BLaER1 (cell line): Measurements from ENCODE around the gene ESYT3.

ENCODE experiments used
- H3K27ac ChIP-seq: shearing (Covaris generic); formaldehyde crosslinking; 2 replicates; pipeline ENCODE4 v1.8.1; 2022
- H3K27me3 ChIP-seq: shearing (Covaris generic); formaldehyde crosslinking; 2 replicates; pipeline ENCODE4 v1.8.1; 2022
- H3K36me3 ChIP-seq: shearing (Covaris generic); formaldehyde crosslinking; 2 replicates; pipeline ENCODE4 v1.8.1; 2022
- H3K4me1 ChIP-seq: shearing (Covaris generic); formaldehyde crosslinking; 2 replicates; pipeline ENCODE4 v1.8.1; 2022
- H3K4me2 ChIP-seq: shearing (Covaris generic); formaldehyde crosslinking; 2 replicates; pipeline ENCODE4 v1.8.1; 2022
- H3K4me3 ChIP-seq: shearing (Covaris generic); formaldehyde crosslinking; 2 replicates; pipeline ENCODE4 v1.8.1; 2022
- H3K9ac ChIP-seq: shearing (Covaris generic); formaldehyde crosslinking; 2 replicates; pipeline ENCODE4 v1.8.1; 2022
- H3K9me3 ChIP-seq: shearing (Covaris generic); formaldehyde crosslinking; 2 replicates; pipeline ENCODE4 v1.8.1; 2022
- H4K20me1 ChIP-seq: shearing (Covaris generic); formaldehyde crosslinking; 2 replicates; pipeline ENCODE4 v1.8.1; 2022
- Cebpa-rat ChIP-seq: shearing (Covaris generic); IDR thresholded peaks from 2 replicates; pipeline ENCODE4 v1.8.1; 2022

ESYT3 gene

GRCh38 chr3:138441742-138442141 is 7.3 kb downstream of the ESYT3 start:
- Histone ChIP-seq H3K27ac (no peak overlapping the region), H3K4me1 (no peaks in the 10 kb centered on the region), H3K36me3 (no peaks in the 10 kb centered on the region), H3K4me2 (no peak overlapping the region), H3K9me3 (no peaks in the 10 kb centered on the region), H3K4me3 (no peak overlapping the region), H3K27me3 (no peaks in the 10 kb centered on the region), H4K20me1 (no peaks in the 10 kb centered on the region), H3K9ac (no peak overlapping the region)
- TF ChIP-seq Cebpa-rat = no peak

GRCh38 chr3:138442433-138442832 is 8.0 kb downstream of the ESYT3 start:
- no peak overlapping the region for H3K4me2 ChIP-seq
- H3K27ac ChIP-seq = no peak overlapping the region
- no peak overlapping the region for H3K9ac ChIP-seq
- H4K20me1 ChIP-seq = no peaks in the 10 kb centered on the region
- TF ChIP-seq Cebpa-rat = no peak
- H3K27me3 ChIP-seq = no peaks in the 10 kb centered on the region
- no peaks in the 10 kb centered on the region for H3K36me3 ChIP-seq
- no peaks in the 10 kb centered on the region for H3K9me3 ChIP-seq
- no peaks in the 10 kb centered on the region for H3K4me1 ChIP-seq
- H3K4me3 ChIP-seq = no peak overlapping the region

- no peaks in the 10 kb centered on the region for H3K9me3 ChIP-seq
- H3K36me3 ChIP-seq = no peaks in the 10 kb centered on the region
- H3K27ac ChIP-seq = no peak overlapping the region
- no peak for TF ChIP-seq Cebpa-rat
- H3K4me1 ChIP-seq = no peaks in the 10 kb centered on the region
- no peak overlapping the region for H3K4me2 ChIP-seq
- no peaks in the 10 kb centered on the region for H4K20me1 ChIP-seq
- no peaks in the 10 kb centered on the region for H3K27me3 ChIP-seq
- H3K4me3 ChIP-seq = no peak overlapping the region
- H3K9ac ChIP-seq = no peak overlapping the region
These were observed 8.7 kb downstream of the ESYT3 start for GRCh38 chr3:138443091-138443490.

- no peaks in the 10 kb centered on the region for H4K20me1 ChIP-seq
These were observed 9.4 kb downstream of the ESYT3 start for GRCh38 chr3:138443521-138444503.

GRCh38 chr3:138445236-138445635 is 10.8 kb downstream of the ESYT3 start:
- H3K4me2 ChIP-seq = no peak overlapping the region
- no peaks in the 10 kb centered on the region for H4K20me1 ChIP-seq
- no peak overlapping the region for H3K9ac ChIP-seq
- H3K27ac ChIP-seq = no peak overlapping the region
- no peaks in the 10 kb centered on the region for H3K4me1 ChIP-seq
- H3K27me3 ChIP-seq = no peaks in the 10 kb centered on the region
- no peaks in the 10 kb centered on the region for H3K9me3 ChIP-seq
- H3K36me3 ChIP-seq = no peaks in the 10 kb centered on the region
- H3K4me3 ChIP-seq = no peak overlapping the region
- TF ChIP-seq Cebpa-rat = no peak

More at GRCh38 chr3:138443521-138444503, 9.4 kb downstream of the ESYT3 start:
- no peaks in the 10 kb centered on the region for H3K36me3 ChIP-seq
- no peak overlapping the region for H3K4me2 ChIP-seq
- TF ChIP-seq Cebpa-rat = no peak
- no peaks in the 10 kb centered on the region for H3K9me3 ChIP-seq
- H3K27me3 ChIP-seq = no peaks in the 10 kb centered on the region
- H3K4me3 ChIP-seq = no peak overlapping the region
- no peaks in the 10 kb centered on the region for H3K4me1 ChIP-seq
- no peak overlapping the region for H3K27ac ChIP-seq
- H3K9ac ChIP-seq = no peak overlapping the region

- no peak for TF ChIP-seq Cebpa-rat
These were observed 11.2 kb downstream of the ESYT3 start for GRCh38 chr3:138445654-138446053.

GRCh38 chr3:138448631-138449030 is 14.2 kb downstream of the ESYT3 start:
- Histone ChIP-seq H4K20me1 (no peaks in the 10 kb centered on the region), H3K27ac (no peak overlapping the region), H3K4me1 (no peaks in the 10 kb centered on the region), H3K4me3 (no peak overlapping the region), H3K9me3 (no peaks in the 10 kb centered on the region), H3K9ac (no peak overlapping the region), H3K4me2 (no peak overlapping the region), H3K36me3 (no peaks in the 10 kb centered on the region), H3K27me3 (no peaks in the 10 kb centered on the region)
- TF ChIP-seq Cebpa-rat = no peak

More at GRCh38 chr3:138445654-138446053, 11.2 kb downstream of the ESYT3 start:
- Histone ChIP-seq H3K27me3 (no peaks in the 10 kb centered on the region), H3K4me3 (no peak overlapping the region), H3K27ac (no peak overlapping the region), H3K4me1 (no peaks in the 10 kb centered on the region), H3K36me3 (no peaks in the 10 kb centered on the region), H3K4me2 (no peak overlapping the region), H3K9me3 (no peaks in the 10 kb centered on the region), H3K9ac (no peak overlapping the region), H4K20me1 (no peaks in the 10 kb centered on the region)

- H3K4me1 ChIP-seq = no peaks in the 10 kb centered on the region
- no peak for TF ChIP-seq Cebpa-rat
- no peaks in the 10 kb centered on the region for H3K27me3 ChIP-seq
- no peaks in the 10 kb centered on the region for H4K20me1 ChIP-seq
- H3K4me2 ChIP-seq = no peak overlapping the region
- H3K9me3 ChIP-seq = no peaks in the 10 kb centered on the region
- H3K9ac ChIP-seq = no peak overlapping the region
- no peak overlapping the region for H3K4me3 ChIP-seq
- H3K27ac ChIP-seq = no peak overlapping the region
- H3K36me3 ChIP-seq = no peaks in the 10 kb centered on the region
These were observed 15.1 kb downstream of the ESYT3 start for GRCh38 chr3:138449490-138449889.

GRCh38 chr3:138450181-138450580 is 15.8 kb downstream of the ESYT3 start:
- Histone ChIP-seq H3K4me1 (no peaks in the 10 kb centered on the region), H3K27ac (no peak overlapping the region), H3K4me2 (no peak overlapping the region), H3K36me3 (no peaks in the 10 kb centered on the region), H3K27me3 (no peaks in the 10 kb centered on the region), H3K9ac (no peak overlapping the region), H3K4me3 (no peak overlapping the region), H4K20me1 (no peaks in the 10 kb centered on the region), H3K9me3 (no peaks in the 10 kb centered on the region)
- TF ChIP-seq Cebpa-rat = no peak

- no peak for TF ChIP-seq Cebpa-rat
- no peak overlapping the region for H3K4me2 ChIP-seq
- no peaks in the 10 kb centered on the region for H3K9me3 ChIP-seq
- H3K9ac ChIP-seq = no peak overlapping the region
- no peak overlapping the region for H3K27ac ChIP-seq
- no peak overlapping the region for H3K4me3 ChIP-seq
- H3K27me3 ChIP-seq = no peaks in the 10 kb centered on the region
- no peaks in the 10 kb centered on the region for H4K20me1 ChIP-seq
- no peaks in the 10 kb centered on the region for H3K4me1 ChIP-seq
- no peaks in the 10 kb centered on the region for H3K36me3 ChIP-seq
These were observed 16.4 kb downstream of the ESYT3 start for GRCh38 chr3:138450704-138451424.
